Measurements from ENCODE around the gene PPP2R3A. TPM values are rescaled to one million over a fixed set of nuclear protein-coding genes. Genes with fewer than 3 reads are reported as not detected.

Gene PPP2R3A
- total RNA-seq, 3 donors from 2014 or later (not counting 1 experiment from before 2014, with no cell fraction given), result 0.35 to 0.43 (median 0.40) TPM

DNA sequence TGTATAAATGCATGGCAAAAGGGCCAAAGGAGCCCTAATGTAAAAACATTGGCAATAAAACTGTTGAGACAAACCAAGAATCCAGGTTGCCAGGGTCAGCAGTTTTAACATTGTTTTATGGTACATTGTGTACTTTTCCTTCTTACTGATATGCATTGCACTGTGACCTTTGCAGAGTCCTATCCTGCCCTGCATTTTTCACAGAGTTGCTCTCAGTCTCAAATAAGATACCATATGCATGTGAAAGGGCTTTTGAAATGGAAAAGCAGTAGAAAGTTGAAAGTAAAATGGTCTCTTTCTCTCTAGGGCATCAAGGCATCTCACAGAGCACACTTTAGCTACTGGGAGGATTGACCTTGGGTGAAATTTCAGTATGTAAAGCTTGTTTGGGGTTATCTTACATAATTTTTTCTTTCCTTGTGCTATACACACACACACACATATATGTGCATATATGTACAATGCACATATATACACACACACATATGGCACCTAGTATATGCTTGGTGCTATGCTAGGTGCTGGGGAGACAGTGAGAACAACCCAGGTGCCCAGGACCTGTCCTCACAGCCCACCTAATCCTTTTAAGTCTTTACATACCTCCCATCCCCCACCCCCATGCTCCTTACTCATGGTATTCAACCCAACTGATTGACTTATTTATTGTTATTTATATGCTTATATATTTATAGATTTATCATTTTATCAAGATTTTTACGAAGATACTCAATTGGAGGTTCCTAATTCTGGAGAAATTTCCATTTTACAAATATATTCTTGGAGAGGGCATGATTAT is 1.2 kb upstream of the PPP2R3A start:
- H3K4me3 ChIP-seq (ENCODE audit: low read length), result no peak overlapping the region
- Mint-ChIP-seq H3K27me3 (ENCODE audit: low read depth in 2 of 2) (peaks cover 14 to 18% of the 10 kb centered on the region in 2 donors), H3K4me1 (peaks cover 0 to 6% of the 10 kb centered on the region in 2 donors), H3K27ac (peak overlapping the region in 1 of 2 donors; percentile 70), H3K9me3 (peaks cover 2 to 7% of the 10 kb centered on the region in 2 donors), H3K36me3 (no peaks in the 10 kb centered on the region), H3K4me3 (peak overlapping the region; percentile 86)
- H3K27me3 ChIP-seq (ENCODE audit: control insufficient read depth, insufficient read depth, low read length), result peaks cover 12% of the 10 kb centered on the region
- intact Hi-C loops (cut with micrococcal nuclease), result no loop called here
- TF ChIP-seq, protein P1, sequence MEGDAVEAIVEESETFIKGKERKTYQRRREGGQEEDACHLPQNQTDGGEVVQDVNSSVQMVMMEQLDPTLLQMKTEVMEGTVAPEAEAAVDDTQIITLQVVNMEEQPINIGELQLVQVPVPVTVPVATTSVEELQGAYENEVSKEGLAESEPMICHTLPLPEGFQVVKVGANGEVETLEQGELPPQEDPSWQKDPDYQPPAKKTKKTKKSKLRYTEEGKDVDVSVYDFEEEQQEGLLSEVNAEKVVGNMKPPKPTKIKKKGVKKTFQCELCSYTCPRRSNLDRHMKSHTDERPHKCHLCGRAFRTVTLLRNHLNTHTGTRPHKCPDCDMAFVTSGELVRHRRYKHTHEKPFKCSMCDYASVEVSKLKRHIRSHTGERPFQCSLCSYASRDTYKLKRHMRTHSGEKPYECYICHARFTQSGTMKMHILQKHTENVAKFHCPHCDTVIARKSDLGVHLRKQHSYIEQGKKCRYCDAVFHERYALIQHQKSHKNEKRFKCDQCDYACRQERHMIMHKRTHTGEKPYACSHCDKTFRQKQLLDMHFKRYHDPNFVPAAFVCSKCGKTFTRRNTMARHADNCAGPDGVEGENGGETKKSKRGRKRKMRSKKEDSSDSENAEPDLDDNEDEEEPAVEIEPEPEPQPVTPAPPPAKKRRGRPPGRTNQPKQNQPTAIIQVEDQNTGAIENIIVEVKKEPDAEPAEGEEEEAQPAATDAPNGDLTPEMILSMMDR (IDR thresholded peaks at IDR 0.05), result no peak
- no peak for ATAC-seq
- H3K36me3 ChIP-seq (ENCODE audit: control insufficient read depth, insufficient read depth, low read length), result no peaks in the 10 kb centered on the region
- peaks cover 14% of the 10 kb centered on the region for H3K4me1 ChIP-seq (ENCODE audit: control insufficient read depth, insufficient read depth, low read length)
- no CpG with 5 or more reads among the region's 1 CpG for WGBS (ENCODE audit: insufficient coverage)
- H3K27ac ChIP-seq (ENCODE audit: low read length), result no peak overlapping the region
- no peak for DNase-seq
- peaks cover 7% of the 10 kb centered on the region for H3K9me3 ChIP-seq (ENCODE audit: control insufficient read depth, insufficient read depth, low read length)

GRCh38 chr3:135965129-135965505 is 411 bp upstream of the PPP2R3A start:
- no peak for DNase-seq
- H3K27ac Mint-ChIP-seq, result peak overlapping the region; percentile 63 to 70
- no peaks in the 10 kb centered on the region for H3K36me3 Mint-ChIP-seq
- Histone ChIP-seq H3K4me1 (ENCODE audit: control insufficient read depth, insufficient read depth, low read length) (peaks cover 14% of the 10 kb centered on the region), H3K27ac (ENCODE audit: low read length) (no peak overlapping the region), H3K9me3 (ENCODE audit: control insufficient read depth, insufficient read depth, low read length) (peaks cover 6% of the 10 kb centered on the region), H3K4me3 (ENCODE audit: low read length) (no peak overlapping the region), H3K27me3 (ENCODE audit: control insufficient read depth, insufficient read depth, low read length) (peaks cover 12% of the 10 kb centered on the region), H3K36me3 (ENCODE audit: control insufficient read depth, insufficient read depth, low read length) (no peaks in the 10 kb centered on the region)
- TF ChIP-seq, protein P1 (IDR thresholded peaks at IDR 0.05), result no peak
- intact Hi-C loops (cut with micrococcal nuclease), result no loop called here
- H3K27me3 Mint-ChIP-seq (ENCODE audit: low read depth in 2 of 2), result peaks cover 17 to 23% of the 10 kb centered on the region in 2 donors
- peak overlapping the region; percentile 86 for H3K4me3 Mint-ChIP-seq
- peak in 2 of 3 donors; percentile 1 to 3 for ATAC-seq
- H3K4me1 Mint-ChIP-seq, result peaks cover 3 to 8% of the 10 kb centered on the region in 2 donors
- H3K9me3 Mint-ChIP-seq, result peaks cover 2 to 5% of the 10 kb centered on the region in 2 donors
- WGBS (ENCODE audit: insufficient coverage), result 35% methylated on average over 16 of the region's 16 CpGs

DNA sequence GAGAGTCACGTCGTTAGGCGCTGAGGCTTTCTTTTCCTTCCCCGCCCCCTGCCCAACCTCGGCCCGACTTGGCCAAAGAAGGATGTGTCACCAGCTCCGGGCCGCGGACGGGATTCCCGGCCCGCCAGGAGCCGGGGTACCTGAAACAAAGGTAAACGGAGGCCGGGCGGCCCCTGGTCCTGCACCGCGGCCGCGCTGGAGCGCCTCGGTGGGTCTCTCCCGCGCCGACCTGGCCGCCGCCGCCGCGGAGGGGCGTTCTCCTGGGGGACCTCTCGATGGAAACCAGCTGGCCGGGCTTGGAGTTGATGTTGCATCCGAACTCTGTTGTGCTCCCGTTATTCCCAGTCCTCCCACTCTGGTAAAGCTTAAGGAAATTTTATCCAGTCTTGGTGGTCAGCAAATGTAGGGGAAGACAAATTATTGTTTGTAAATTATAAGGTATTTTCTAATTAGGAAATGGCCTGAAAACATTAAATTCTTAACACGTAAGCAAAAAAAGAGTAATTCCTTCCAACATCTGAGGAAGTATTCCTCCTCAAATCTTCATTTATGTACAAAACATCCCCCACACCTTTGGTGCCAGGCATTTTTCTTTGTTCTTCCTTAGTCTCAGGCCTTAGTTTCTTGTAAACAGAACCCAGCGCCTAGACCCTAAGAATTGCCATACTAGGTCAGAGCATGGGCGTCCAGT is 888 bp downstream of the PPP2R3A start:
- DNase-seq (no peak), ATAC-seq (no peak)
- peaks cover 12% of the 10 kb centered on the region for H3K27me3 ChIP-seq (ENCODE audit: control insufficient read depth, insufficient read depth, low read length)
- H3K27me3 Mint-ChIP-seq (ENCODE audit: low read depth in 2 of 2), result peaks cover 20 to 25% of the 10 kb centered on the region in 2 donors
- no peaks in the 10 kb centered on the region for H3K36me3 ChIP-seq (ENCODE audit: control insufficient read depth, insufficient read depth, low read length)
- 8% methylated on average over 38 of the region's 38 CpGs for WGBS (ENCODE audit: insufficient coverage)
- H3K4me1 ChIP-seq (ENCODE audit: control insufficient read depth, insufficient read depth, low read length), result peaks cover 14% of the 10 kb centered on the region
- intact Hi-C loops (cut with micrococcal nuclease), result no loop called here
- peak overlapping the region; percentile 60 for H3K4me3 ChIP-seq (ENCODE audit: low read length)
- no peak overlapping the region for H3K27ac ChIP-seq (ENCODE audit: low read length)
- TF ChIP-seq, protein P1 (IDR thresholded peaks at IDR 0.05), result no peak
- H3K9me3 Mint-ChIP-seq, result no peaks in the 10 kb centered on the region
- H3K4me1 Mint-ChIP-seq, result peaks cover 8 to 13% of the 10 kb centered on the region in 2 donors
- H3K4me3 Mint-ChIP-seq, result peak overlapping the region; percentile 79
- no peak overlapping the region for H3K27ac Mint-ChIP-seq
- H3K9me3 ChIP-seq (ENCODE audit: control insufficient read depth, insufficient read depth, low read length), result peaks cover 3% of the 10 kb centered on the region
- no peaks in the 10 kb centered on the region for H3K36me3 Mint-ChIP-seq
